Fibroblast of skin of back (primary cell): ENCODE measurements around the gene CYTH1.
"Not testable (repeated sequence)": the region's sequence is repeated elsewhere in the genome, so short reads cannot be mapped to it uniquely, and the experiment has no call there.

ENCODE experiments used
- DNase-seq: peaks from one replicate; pipeline ENCODE4 v3.0.0-alpha.2; 2013

Gene CYTH1

GRCh38 chr17:78759203-78759968, 22.7 kb downstream of the CYTH1 start:
- DNase-seq: no peak

- no peak for DNase-seq
Observed at GRCh38 chr17:78753316-78754250, 28.5 kb downstream of the CYTH1 start.

- no peak for DNase-seq
Observed at GRCh38 chr17:78751447-78752161, 30.5 kb downstream of the CYTH1 start.

- not testable (repeated sequence) for DNase-seq
Observed at GRCh38 chr17:78751000-78751399, 31.1 kb downstream of the CYTH1 start.

DNA sequence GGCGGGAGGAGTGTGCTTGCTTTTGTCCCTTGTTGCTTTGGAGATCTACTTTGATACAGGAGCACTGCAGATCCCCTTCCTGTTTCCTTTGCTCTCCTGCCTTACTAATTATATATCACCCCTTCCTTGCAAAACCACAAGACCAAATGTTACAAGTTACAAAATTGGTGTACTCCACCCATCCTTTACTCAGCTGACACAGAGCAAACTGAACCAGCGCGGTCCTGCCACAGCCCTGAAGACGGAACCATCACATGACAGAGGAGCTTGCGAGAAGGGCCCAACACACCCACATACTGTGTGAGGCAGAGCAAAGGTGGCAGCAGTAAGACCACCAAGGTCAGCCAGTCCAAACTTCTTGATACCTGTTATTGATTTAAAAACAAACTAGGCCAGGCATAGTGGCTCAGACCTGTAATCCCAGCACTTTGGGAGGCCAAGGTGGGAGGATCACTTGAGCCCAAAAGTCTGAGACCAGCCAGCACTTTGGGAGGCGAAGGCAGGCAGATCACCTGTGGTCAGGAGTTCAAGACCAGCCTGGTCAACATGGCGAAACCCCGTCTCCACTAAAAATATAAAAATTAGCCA, 33.2 kb downstream of the CYTH1 start:
- peak; percentile 32 for DNase-seq

- DNase-seq: no peak
Observed at GRCh38 chr17:78748048-78748729, 33.9 kb downstream of the CYTH1 start.

DNA sequence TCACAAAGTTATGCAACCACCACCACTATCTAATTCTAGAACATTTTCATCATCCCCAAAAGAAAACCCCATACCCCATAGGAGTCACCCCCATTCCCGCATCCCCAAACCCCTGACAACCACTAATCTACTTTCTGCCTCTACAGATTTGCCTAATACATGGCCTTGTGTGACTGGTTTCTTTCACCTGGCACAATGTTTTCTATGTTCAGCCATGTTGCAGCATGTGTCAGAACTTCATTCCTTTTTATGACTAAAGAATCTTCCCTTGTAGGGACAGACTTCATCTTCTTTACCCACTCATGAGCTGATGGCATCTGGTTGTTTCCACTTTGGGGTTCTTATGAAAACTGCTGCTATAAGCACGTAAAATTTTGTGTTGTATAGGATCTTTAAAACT, 34.6 kb downstream of the CYTH1 start:
- DNase-seq: no peak

DNA sequence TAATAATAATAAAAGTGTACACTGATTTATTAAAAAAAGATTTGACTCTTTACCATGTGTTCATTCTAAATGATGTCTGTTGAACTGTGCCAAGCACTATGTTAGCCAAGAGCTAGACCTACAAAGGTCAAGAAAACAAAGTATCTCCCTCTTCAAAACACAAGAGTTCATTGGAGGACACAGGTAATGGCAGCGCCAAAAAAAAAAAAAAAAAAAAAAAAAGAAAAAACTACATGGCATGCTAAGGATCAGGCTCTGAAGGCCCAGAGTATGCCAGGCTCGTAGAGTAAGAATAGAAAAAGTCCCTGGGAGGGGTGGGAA, 35.2 kb downstream of the CYTH1 start:
- no peak for DNase-seq

DNA sequence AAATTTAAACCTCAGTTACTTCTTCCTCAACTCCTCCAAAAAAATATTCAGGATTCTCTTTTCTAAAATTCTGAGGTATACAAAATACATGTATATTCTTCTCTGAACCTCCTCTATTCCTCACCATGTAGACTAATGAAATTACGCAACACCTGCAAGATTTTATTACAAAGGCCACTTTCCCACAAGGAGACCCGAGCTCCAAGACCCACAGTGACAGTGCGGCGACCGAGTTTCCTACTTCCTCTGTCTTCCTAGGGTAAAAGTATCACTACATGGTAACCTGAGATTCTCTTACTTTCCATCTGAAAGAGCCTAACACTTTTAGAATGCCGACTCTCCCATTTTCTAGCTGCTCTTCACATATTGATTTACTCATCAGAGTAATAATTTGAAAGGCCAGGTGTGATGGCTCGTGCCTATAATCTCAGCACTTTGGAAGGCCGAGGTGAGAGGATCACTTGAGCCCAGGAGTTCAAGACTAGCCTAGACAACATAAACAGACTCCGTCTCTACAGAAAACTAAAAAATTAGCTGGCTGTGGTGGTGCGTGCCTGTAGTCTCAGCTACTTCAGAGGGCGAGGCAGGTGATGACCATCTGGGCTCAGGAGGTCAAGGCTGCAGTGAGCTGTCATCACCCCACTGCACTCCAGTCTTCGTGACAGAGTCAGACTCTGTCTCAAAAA, 35.7 kb downstream of the CYTH1 start:
- no peak for DNase-seq

- peak; percentile 40 for DNase-seq
Observed at GRCh38 chr17:78745407-78746088, 36.5 kb downstream of the CYTH1 start.

GRCh38 chr17:78742901-78743300, 39.2 kb downstream of the CYTH1 start:
- DNase-seq: no peak

DNA sequence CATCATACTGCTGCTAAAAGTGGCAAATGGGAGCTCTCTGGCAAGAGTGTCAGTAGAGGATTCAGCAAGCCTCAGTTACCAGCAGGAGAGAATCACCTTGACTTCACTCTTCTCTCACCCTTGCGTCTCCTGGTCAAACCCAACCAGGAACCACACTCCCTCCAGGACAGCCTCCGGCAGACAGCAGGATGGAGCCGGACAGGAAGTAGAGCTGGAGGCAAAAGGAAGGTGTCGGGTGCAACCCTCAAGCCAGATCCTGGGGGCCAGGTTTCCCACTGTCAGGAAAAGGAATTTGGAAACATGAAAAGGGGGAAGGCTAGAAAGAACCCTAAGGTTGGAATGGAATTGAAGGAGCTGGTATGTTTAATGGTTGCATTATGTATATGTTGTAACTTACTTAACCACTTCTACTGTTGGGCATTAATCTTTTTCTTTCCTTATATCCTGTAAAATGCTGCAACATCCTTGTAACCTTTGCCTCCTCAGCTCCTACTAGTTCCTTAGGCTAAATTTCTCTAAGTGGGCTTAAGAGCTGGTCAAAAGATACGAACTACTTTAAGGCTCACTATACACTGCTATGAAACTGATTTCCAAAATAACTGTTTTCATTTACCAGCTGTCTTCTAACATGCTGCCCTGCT, 40.3 kb downstream of the CYTH1 start:
- no peak for DNase-seq

DNA sequence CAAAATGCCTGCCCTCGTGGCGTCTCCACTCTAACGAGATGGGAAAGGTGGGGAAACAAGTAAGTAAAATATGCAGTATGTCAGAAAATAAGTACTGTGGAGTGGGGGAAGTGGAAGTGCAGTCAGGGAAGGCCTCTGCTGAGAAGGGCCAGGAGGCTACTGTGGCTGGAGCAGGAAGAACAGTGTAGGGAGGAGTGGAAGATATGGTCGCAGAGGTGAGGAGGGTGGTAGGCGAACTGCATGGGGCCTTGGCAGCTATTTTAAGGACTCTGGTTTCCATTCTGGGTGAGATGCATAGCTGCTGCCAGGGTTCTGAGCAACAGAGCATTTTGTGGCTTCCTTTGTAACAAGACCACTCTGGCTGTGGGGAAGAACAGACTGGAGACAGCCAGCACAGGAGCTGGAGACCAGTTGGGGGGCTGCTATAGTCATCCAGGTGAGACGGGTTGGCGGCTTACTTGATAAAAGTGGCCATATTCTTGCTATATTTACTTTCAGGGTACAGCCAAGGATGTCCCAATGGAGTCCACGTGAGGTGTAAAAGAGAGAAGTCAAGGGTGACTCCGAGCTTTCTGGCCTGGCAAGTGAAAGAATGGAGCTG, 42.6 kb downstream of the CYTH1 start:
- no peak for DNase-seq

DNA sequence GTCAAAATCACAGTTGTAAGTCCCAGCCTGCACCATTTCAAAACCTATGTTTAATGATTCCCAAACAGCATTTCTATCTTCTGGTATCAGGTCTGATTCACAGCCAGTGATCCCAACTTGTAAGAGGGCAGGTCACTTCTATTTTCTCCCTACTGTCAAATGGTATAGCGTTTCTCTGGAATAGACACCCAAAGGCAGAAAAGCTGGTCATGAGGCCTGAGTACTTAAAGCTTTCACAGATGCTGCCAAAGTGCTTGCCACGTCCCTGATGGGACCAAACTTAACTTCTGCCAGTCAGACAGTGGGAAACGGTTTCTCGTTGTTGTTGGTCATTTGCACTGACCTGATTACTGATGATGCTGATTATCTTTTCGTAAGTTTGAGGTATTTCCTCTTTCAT, 43.4 kb downstream of the CYTH1 start:
- no peak for DNase-seq

- DNase-seq: no peak
Observed at GRCh38 chr17:78738278-78738677, 43.8 kb downstream of the CYTH1 start.

- DNase-seq: peak; percentile 77
Observed at GRCh38 chr17:78737332-78737731, 44.7 kb downstream of the CYTH1 start.

GRCh38 chr17:78736526-78737079, 45.5 kb downstream of the CYTH1 start:
- DNase-seq: no peak

DNA sequence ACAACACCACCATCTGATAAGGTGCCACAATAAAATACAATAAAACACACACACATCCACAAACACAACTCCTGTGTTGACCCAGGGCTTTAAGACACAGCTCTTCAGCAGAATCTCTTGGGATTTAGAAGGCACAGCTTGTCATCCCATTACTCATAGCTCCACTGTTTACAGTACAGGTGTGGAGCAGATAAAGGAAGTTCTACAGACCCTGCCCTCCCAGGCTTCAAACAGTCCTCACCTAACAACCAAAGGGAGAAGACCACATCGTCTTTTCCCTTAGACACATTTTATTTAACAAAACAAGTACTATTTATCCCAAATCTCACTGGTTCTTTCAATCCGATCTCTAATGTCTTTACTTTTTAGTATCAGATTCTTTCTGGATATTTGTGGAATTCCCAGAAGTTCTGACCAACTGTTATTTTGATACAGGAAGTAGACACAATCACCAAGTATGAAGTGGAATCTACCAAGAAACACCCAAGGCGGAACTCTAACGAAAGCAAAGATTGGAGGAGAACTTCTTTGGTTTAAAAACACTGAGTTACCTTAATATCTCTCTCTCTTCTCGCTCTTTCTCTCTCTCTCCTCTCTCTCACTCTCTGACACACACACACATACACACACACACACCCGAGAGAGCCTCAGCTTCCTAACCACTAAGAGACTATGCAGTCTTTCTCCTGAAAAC, 46.1 kb downstream of the CYTH1 start:
- peak; percentile 39 for DNase-seq
